ENCODE data around the gene GALNS. TPM values are rescaled to one million over a fixed set of nuclear protein-coding genes. Genes with fewer than 3 reads are reported as not detected.

Gene GALNS
- total and polyA plus RNA-seq, 2 of the 13 experiments (the other 11 are each of a cell fraction or from before 2014, with no cell fraction given): 9.2 to 9.8 TPM

DNA sequence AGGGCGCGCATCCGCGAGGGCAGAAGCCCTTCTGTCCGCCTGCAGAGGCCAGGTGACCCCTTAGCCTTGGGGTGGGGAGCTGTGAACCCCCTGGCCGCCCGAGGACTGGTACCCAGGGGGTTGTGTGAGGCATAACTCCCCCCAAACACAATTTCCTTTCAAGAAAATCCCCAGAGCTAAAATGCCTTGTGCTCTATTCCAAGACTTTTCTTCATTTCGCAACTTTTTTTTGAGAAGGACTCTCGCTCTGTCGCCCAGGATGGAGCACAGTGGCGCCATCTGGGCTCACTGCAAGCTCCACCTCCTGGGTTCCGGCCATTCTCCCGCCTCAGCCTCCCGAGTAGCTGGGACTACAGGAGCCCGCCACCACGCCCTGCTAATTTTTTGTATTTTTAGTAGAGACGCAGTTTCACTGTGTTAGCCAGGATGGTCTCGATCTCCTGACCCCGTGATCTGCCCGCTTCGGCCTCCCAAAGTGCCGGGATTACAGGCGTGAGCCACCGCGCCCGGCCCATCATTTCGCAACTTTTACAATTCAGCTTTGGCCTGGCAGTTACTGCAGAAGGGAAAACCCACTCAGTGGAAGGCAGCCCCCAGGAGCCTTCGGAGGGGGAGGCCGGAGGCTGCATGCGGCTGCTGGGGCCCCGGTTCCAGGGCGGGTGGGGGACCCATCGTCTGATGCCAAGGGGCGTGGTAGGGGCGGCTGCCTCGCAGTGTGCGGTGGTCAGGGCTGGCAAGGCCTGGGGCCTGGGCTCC lies 44.1 kb downstream of the GALNS start (continued):
- TF ChIP-seq NR2F1 (CRISPR knock-in tag; IDR thresholded peaks at IDR 0.05) (peak in 1 of 2 experiments; percentile 35; a peak in 1 of 4 replicates), SRY (CRISPR knock-in tag; IDR thresholded peaks at IDR 0.05) (0 out of 2 replicates have a peak, but pooled peaks have one; percentile 35), ZNF598 (CRISPR knock-in tag; IDR thresholded peaks at IDR 0.05; ENCODE audit: borderline replicate concordance) (0 out of 2 replicates have a peak, but pooled peaks have one; percentile 5), NCOR1 (IDR thresholded peaks at IDR 0.05; ENCODE audit: borderline replicate concordance, low read length) (0 out of 2 replicates have a peak, but pooled peaks have one; percentile 9), ZFP82 (CRISPR knock-in tag; IDR thresholded peaks at IDR 0.05; ENCODE audit: borderline replicate concordance) (0 out of 2 replicates have a peak, but pooled peaks have one; percentile 35), ZNF543 (CRISPR knock-in tag; IDR thresholded peaks at IDR 0.05) (peak; percentile 9; the same call in 1 of the 2 replicates), ZNF460 (CRISPR knock-in tag; IDR thresholded peaks at IDR 0.05; ENCODE audit: borderline replicate concordance) (peak; percentile 97), ZBTB3 (CRISPR knock-in tag; IDR thresholded peaks at IDR 0.05; ENCODE audit: borderline replicate concordance, low read depth) (0 out of 2 replicates have a peak, but pooled peaks have one; percentile 17), NR2F6 (IDR thresholded peaks at IDR 0.05) (0 out of 2 replicates have a peak, but pooled peaks have one; percentile 34), NR2F6 (CRISPR knock-in tag; IDR thresholded peaks at IDR 0.05) (no peak; the same call in 1 of the 2 replicates), NFYC (CRISPR knock-in tag; IDR thresholded peaks at IDR 0.05) (no peak), RAD51 (IDR thresholded peaks at IDR 0.05; ENCODE audit: borderline replicate concordance) (no peak), ZNF263 (CRISPR knock-in tag; IDR thresholded peaks at IDR 0.05) (0 out of 2 replicates have a peak, but pooled peaks have one; percentile 22)
- TF ChIP-seq, protein P1, sequence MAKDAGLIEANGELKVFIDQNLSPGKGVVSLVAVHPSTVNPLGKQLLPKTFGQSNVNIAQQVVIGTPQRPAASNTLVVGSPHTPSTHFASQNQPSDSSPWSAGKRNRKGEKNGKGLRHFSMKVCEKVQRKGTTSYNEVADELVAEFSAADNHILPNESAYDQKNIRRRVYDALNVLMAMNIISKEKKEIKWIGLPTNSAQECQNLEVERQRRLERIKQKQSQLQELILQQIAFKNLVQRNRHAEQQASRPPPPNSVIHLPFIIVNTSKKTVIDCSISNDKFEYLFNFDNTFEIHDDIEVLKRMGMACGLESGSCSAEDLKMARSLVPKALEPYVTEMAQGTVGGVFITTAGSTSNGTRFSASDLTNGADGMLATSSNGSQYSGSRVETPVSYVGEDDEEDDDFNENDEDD (CRISPR knock-in tag; IDR thresholded peaks at IDR 0.05; ENCODE audit: borderline replicate concordance): peak; percentile 76
- TF ChIP-seq, protein P2, sequence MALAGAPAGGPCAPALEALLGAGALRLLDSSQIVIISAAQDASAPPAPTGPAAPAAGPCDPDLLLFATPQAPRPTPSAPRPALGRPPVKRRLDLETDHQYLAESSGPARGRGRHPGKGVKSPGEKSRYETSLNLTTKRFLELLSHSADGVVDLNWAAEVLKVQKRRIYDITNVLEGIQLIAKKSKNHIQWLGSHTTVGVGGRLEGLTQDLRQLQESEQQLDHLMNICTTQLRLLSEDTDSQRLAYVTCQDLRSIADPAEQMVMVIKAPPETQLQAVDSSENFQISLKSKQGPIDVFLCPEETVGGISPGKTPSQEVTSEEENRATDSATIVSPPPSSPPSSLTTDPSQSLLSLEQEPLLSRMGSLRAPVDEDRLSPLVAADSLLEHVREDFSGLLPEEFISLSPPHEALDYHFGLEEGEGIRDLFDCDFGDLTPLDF (CRISPR knock-in tag; IDR thresholded peaks at IDR 0.05): peak; percentile 16; the same call in 1 of the 2 replicates
- TF ChIP-seq, protein P3, sequence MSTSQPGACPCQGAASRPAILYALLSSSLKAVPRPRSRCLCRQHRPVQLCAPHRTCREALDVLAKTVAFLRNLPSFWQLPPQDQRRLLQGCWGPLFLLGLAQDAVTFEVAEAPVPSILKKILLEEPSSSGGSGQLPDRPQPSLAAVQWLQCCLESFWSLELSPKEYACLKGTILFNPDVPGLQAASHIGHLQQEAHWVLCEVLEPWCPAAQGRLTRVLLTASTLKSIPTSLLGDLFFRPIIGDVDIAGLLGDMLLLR (CRISPR knock-in tag; IDR thresholded peaks at IDR 0.05): no peak
